Skin of body (tissue), 2 donors: ENCODE data around the gene ARHGAP24. TPM values are rescaled to one million over a fixed set of nuclear protein-coding genes. Genes with fewer than 3 reads are reported as not detected.
A peak's percentile ranks its signal among the peaks of the same experiment; 100 is the strongest.

Experiments
- DNase-seq: peaks from one replicate; lab custom pipeline; 2025; lab: John Stamatoyannopoulos, UW
- total RNA-seq: library from RNA; depleted of rRNA; stranded (reverse); fragments of >200 nt; gene quantifications from one replicate; pipeline ENCODE4 v1.2.3, GENCODE V29; 2014

Gene ARHGAP24
- total RNA-seq, 1 donor from 2014 or later = 78.8 TPM

DNA sequence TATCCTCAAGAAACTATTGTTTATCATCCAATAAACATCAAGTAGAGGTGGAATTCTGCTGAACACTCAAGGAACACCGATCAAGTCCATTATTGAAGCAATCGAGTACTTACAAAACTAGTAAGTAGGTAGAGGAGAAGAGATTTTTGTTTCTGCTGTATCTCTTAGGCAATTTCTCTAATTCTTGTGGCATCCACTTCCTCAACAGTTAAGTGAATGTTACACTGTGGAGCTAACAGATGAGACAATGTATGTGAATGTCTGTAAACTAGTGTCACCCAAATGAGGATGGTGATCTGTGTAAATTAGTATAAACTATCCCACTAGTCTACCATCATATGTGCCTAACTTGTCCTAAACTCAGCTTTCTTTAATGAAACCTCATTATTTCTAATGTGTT is 261.6 kb downstream of the ARHGAP24 start:
- DNase-seq = no peak

- DNase-seq = no peak
Observed at GRCh38 chr4:85737254-85737653, 262.3 kb downstream of the ARHGAP24 start.

GRCh38 chr4:85738721-85739120 is 263.8 kb downstream of the ARHGAP24 start:
- no peak for DNase-seq

DNA sequence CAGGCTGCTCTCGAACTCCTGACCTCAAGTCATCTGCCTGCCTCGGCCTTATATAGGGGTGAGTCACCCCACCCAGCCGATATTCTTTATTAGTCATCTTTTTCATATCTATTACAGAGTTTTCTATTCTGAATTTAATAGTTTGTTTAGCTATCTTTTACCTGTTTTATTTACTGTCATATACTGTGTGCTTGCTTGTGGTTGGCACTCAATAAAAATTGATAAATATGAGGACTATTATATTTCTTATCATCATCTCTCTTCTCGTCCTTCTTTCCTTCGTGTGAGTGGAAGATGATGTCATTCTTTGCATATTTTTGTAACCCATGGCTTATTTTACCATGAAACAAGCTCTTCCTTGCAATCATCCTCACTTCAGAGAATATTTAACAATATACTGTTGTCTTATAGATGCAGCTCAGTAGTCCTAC is 265.5 kb downstream of the ARHGAP24 start:
- no peak for DNase-seq

- DNase-seq = no peak
Observed at GRCh38 chr4:85741381-85741780, 266.4 kb downstream of the ARHGAP24 start.

DNA sequence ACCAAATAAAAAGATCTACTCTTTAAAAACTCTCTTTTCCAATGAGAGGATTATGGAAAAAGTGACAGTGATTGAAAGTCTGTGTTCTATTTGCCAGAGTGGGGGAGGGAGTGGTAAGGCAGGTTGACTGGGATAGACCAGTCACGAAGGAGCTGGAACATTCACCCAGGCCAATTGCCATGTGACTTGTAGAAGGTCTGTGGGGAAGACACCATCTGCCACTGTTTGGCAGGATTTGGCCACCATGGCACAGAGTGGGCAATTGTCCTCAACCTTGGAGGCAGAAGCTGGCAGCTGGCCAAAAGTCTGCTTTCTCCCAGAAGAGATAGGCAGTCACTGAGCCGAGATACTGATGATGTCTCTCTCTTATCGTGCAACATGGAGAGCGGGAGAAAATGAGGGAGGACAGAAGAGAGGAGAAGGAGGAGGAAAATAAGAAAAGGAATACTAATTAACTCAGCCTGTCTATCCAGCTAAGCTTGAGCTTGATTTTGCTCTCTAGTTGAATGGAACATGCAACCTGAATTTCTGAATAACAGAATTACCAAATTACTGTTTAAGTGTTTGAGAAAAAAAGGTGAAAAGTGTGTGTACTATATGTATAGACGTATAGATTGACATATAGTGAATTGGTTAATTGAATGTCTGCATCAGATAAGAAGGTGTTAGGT is 267.1 kb downstream of the ARHGAP24 start:
- no peak for DNase-seq

DNA sequence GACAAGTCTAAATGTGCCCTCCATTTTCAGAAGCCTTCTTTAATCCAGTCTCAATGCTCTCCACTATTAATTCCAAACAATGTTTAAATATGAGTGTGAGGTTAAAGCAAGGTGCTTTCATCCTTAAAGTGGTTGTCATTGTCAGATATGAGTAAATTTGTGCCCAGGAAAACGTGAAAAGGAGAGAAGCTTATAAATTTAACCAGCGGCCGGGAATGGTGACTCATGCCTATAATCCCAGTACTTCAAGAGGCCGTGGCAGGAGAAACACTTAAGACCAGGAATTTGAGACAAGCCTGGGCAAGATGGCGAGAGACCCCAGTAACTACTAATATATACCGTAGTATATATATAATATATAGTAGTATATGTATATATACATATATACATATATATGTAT is 270.0 kb downstream of the ARHGAP24 start:
- DNase-seq = no peak

DNA sequence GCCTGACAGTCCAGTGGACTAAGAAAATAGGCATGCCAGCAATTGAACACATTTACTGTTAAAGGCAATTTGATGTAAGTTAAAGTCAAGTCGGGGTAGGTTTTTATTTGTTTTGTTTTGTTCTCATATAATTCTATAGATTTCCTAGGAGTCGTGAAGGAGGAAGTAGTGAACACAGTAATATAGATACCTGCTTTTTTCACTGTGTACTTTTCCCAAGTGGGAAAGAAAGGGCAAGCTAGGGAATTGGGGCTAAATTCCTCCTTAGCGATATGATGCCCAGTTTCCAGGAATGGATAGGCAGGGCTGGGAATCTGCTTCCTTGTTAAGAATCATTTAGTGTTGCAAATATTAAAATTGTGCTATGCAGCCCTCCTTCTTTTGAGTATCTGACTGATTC is 271.0 kb downstream of the ARHGAP24 start:
- no peak for DNase-seq

DNA sequence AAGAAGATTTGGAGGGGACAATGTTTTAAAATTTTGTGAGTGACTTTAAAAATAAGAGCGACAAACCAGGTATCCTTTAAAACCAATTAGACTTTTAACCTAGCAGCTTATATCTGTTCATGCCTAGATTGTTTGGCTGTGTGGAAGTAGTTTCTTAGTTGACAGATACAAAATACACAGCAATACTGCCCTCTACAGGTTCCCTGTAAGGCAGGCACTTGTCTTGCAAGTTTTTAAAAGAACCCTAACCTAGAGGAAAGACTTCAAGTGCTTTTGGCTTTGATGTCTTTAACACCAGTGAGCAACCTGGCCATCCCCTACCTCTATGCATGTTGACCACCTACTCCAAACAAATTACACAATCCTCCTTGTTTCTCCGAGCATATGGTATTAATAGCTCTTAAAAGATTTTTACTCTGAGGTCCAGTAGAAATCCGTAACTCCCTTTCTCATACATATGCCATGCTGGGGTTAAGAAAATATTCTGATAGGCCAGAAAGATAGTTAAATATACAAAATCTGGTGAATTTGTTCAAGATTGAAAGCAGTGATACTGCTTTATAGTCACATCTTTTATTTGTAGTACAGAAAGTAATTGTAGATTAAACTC is 273.0 kb downstream of the ARHGAP24 start:
- peak; percentile 54 for DNase-seq

- DNase-seq = no peak
Observed at GRCh38 chr4:85748654-85749053, 273.7 kb downstream of the ARHGAP24 start.

DNA sequence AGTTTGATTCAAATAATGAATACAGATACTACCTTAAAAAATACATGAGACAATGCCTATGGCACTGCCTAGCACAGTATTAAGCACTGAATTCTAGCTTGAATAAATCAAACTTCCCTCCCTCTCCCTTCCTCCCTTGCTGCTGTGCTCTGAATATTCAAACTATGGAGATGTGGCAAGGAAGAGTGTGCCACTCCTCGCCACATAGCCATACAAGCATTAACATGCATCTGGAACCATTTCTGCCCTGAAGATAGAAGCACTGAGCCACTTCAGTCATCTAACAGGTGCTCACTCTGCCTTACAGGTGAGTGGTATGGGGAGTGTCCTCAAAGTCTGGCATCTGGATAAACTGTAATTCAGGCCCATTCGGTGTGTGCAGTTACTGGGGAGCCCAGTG is 276.9 kb downstream of the ARHGAP24 start:
- no peak for DNase-seq

GRCh38 chr4:85755285-85755684 is 280.3 kb downstream of the ARHGAP24 start:
- no peak for DNase-seq

DNA sequence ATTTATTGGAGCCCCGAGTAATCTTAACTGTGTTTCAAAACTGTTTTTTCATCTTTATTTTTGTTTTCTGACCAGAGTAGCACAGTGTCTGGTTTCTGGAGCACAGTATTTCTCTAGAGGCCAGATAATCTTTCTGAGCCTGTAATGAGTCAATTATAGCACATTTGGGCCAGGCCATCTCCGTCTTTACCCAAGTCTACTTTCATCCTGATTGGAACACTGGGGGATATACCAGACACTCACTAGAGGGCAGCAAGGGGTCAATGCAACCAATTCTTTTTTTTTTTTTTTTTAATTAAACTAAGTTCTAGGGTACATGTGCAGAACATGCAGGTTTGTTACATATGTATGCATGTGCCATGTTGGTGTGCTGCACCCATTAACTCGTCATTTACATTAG is 282.0 kb downstream of the ARHGAP24 start:
- no peak for DNase-seq

GRCh38 chr4:85759388-85759787 is 284.4 kb downstream of the ARHGAP24 start:
- no peak for DNase-seq

GRCh38 chr4:85760511-85760910 is 285.6 kb downstream of the ARHGAP24 start:
- DNase-seq = peak; percentile 89

- peak; percentile 58 for DNase-seq
Observed at GRCh38 chr4:85761803-85762528, 287.0 kb downstream of the ARHGAP24 start.

DNA sequence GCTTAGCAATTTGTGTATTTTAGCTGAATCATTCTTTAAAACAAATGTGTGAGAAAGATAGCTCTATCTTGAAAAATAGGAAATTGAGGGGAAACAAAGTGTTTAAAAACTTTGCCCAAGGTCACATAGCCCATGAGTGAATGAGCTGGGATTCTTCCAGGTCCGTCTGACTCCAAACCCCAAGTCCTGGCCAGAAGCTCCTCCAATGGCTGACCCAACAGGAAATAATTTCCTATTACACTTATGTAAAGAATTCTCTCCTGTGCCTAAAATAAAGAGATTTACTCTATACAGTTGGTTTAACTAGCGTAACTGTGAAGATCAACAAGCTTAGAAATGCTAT is 287.6 kb downstream of the ARHGAP24 start:
- DNase-seq = peak; percentile 25

DNA sequence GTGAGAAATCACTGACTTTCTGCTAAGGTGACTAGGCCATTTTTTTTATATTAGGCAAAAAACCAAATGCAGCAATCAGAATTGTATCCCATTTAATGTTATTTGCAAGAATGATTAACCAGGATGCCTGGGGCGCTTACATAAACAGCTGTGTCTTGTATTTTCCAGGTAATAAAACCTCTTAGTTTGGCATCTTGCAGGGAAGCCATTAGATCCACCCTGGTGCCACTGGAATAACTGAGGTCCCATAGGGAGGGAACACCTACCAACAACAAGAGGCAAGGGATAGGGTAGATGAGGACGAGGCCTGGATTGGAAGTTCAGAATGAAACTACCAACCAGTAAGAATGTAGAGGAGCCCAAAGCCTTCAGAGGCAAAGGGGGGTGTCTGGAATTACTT is 288.3 kb downstream of the ARHGAP24 start:
- DNase-seq = no peak

- DNase-seq = no peak
Observed at GRCh38 chr4:85767649-85768048, 292.7 kb downstream of the ARHGAP24 start.

DNA sequence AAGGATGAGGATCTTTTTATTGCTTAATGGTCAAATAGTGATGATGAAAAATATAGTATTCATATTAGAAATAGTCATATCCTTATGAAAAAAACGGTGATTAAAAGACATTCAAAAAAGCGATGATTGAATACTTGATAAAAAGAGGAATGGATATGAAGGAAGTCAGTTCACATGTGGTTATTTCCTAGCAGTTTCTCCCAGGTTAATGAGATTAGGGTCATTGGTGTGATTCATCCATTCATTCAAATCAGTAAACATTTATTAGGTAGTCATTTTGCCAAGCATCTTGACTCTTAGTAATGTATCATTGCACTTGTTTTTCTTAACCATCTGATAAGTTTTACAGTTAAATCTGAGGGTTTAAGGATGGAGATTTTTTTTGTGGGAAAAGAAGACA is 294.1 kb downstream of the ARHGAP24 start:
- no peak for DNase-seq

GRCh38 chr4:85772470-85772869 is 297.5 kb downstream of the ARHGAP24 start:
- no peak for DNase-seq

GRCh38 chr4:85773372-85773771 is 298.4 kb downstream of the ARHGAP24 start:
- DNase-seq = no peak

- no peak for DNase-seq
Observed at GRCh38 chr4:85774000-85774399, 299.1 kb downstream of the ARHGAP24 start.
